ENCODE results near the gene EEF1G.

The EEF1G gene

DNA sequence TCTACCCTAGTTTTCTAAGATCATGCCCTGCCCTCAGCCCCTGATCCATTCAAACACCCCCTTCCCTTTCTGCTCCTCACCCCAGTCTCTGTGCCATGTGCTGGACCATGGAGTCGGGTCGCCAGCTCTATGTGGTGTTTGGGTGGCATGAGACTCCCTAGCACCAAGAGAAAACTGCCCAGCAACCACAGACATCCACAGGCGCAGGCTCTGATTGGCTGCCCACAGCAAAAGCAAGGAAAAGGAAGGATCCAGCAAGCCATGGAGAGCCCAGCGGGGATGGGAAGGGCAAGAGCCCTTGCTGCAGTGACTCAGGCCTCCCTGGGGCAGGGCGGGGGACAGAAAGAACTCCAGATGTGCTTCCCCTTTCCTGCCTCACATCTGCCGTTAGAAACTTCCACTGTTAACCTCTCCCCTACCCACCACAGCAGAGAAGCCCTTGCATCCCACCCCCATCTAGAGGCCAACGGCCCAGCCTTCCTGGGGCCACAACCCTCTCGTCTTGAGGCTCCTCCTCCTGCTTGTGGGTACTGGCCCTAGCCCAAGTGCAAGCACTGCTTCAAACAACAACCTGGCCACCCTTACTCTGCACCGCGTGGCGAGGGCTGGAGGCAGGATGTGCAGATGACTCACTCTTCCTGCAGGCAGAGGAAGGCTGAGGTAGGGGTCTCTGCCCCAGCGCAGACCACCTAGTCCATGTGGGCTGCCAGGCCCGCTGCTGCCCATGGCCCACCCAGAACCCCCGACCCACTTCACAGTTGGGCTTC lies 17.4 kb downstream of the EEF1G start:
- peak overlapping the region; percentile 99 for H3K27ac ChIP-seq (ENCODE audit: low read length)
- peak overlapping the region; percentile 91 for H3K9ac ChIP-seq (ENCODE audit: low read length)
- H2AFZ ChIP-seq (ENCODE audit: low read length): peak overlapping the region; percentile 13; the same call in 1 of the 2 replicates
- no peaks in the 10 kb centered on the region for H3K9me2 ChIP-seq (replicated peaks; ENCODE audit: insufficient read depth, low read length)
- no peaks in the 10 kb centered on the region for H3K27me3 ChIP-seq (replicated peaks; ENCODE audit: insufficient read depth, low read length)
- peaks cover 19% of the 10 kb centered on the region for H3K79me2 ChIP-seq (ENCODE audit: low read length)
- no peaks in the 10 kb centered on the region for H4K20me1 ChIP-seq (ENCODE audit: insufficient read depth, low read length)
- no peaks in the 10 kb centered on the region for H3K36me3 ChIP-seq (replicated peaks; ENCODE audit: insufficient read depth, low read length)
- H3K4me2 ChIP-seq (ENCODE audit: low read depth, low read length): peak overlapping the region; percentile 82
- H3K9me3 ChIP-seq (replicated peaks; ENCODE audit: insufficient read depth, low read length): no peaks in the 10 kb centered on the region
- H3F3A ChIP-seq (ENCODE audit: insufficient read depth, low read length): peaks cover 70% of the 10 kb centered on the region
- peak; percentile 85 for DNase-seq
- H3K4me1 ChIP-seq (ENCODE audit: low read length): peaks cover 81% of the 10 kb centered on the region
- TF ChIP-seq, protein P1, sequence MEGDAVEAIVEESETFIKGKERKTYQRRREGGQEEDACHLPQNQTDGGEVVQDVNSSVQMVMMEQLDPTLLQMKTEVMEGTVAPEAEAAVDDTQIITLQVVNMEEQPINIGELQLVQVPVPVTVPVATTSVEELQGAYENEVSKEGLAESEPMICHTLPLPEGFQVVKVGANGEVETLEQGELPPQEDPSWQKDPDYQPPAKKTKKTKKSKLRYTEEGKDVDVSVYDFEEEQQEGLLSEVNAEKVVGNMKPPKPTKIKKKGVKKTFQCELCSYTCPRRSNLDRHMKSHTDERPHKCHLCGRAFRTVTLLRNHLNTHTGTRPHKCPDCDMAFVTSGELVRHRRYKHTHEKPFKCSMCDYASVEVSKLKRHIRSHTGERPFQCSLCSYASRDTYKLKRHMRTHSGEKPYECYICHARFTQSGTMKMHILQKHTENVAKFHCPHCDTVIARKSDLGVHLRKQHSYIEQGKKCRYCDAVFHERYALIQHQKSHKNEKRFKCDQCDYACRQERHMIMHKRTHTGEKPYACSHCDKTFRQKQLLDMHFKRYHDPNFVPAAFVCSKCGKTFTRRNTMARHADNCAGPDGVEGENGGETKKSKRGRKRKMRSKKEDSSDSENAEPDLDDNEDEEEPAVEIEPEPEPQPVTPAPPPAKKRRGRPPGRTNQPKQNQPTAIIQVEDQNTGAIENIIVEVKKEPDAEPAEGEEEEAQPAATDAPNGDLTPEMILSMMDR (IDR thresholded peaks at IDR 0.05; ENCODE audit: low read length): no peak
- TF ChIP-seq EZH2phosphoT487 (IDR thresholded peaks at IDR 0.05; ENCODE audit: low read length) (no peak), EZH2 (optimal IDR thresholded peaks at IDR 0.05; ENCODE audit: low read depth, low read length) (no peak)
- peak overlapping the region; percentile 29; the same call in 1 of the 2 replicates for H3K4me3 ChIP-seq (ENCODE audit: low read length)

DNA sequence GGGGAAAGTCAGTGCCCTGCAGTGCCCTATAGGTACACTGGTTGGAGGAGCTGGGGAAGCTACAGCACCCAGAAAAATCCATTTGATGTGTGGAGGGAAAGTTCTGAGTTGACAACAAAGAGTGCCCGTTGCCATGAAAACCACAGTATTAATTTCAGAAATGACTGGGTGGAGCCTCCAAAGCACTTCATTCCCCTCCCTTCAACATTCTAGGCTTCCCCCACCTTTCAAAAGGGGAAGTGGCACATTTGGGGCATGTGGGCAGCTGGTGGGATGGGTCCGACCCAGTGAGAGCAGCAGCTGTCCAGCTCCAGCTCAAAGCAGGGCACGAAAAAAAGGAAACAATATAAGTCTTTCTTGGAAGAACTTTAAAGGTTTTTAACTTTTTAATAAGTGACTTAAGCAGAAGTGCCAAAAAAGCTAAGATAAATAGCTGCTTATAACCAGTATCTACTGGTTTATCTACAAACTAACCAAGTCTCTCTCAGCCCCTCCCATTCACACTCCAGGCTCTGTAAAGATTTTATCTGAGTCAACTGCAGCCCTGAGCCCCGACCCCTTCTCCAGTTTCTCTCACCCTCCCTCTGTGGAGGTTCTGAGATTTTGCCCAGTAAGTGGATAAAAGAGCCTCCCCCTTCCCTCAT lies 18.1 kb downstream of the EEF1G start:
- Histone ChIP-seq H3K9me3 (replicated peaks; ENCODE audit: insufficient read depth, low read length) (no peaks in the 10 kb centered on the region), H3K79me2 (ENCODE audit: low read length) (peaks cover 14% of the 10 kb centered on the region), H2AFZ (ENCODE audit: low read length) (no peak overlapping the region), H3K27ac (ENCODE audit: low read length) (peak overlapping the region; percentile 99), H3K27me3 (replicated peaks; ENCODE audit: insufficient read depth, low read length) (no peaks in the 10 kb centered on the region), H4K20me1 (ENCODE audit: insufficient read depth, low read length) (no peaks in the 10 kb centered on the region), H3K4me2 (ENCODE audit: low read depth, low read length) (peak overlapping the region; percentile 82), H3F3A (ENCODE audit: insufficient read depth, low read length) (peaks cover 65% of the 10 kb centered on the region), H3K9ac (ENCODE audit: low read length) (peak overlapping the region; percentile 91), H3K9me2 (replicated peaks; ENCODE audit: insufficient read depth, low read length) (no peaks in the 10 kb centered on the region), H3K4me1 (ENCODE audit: low read length) (peaks cover 82% of the 10 kb centered on the region), H3K4me3 (ENCODE audit: low read length) (peak overlapping the region; percentile 23; the same call in 1 of the 2 replicates), H3K36me3 (replicated peaks; ENCODE audit: insufficient read depth, low read length) (no peaks in the 10 kb centered on the region)
- TF ChIP-seq EZH2phosphoT487 (IDR thresholded peaks at IDR 0.05; ENCODE audit: low read length) (no peak), EZH2 (optimal IDR thresholded peaks at IDR 0.05; ENCODE audit: low read depth, low read length) (no peak)
- TF ChIP-seq, protein P1 (IDR thresholded peaks at IDR 0.05; ENCODE audit: low read length): no peak
- DNase-seq: peak; percentile 72

DNA sequence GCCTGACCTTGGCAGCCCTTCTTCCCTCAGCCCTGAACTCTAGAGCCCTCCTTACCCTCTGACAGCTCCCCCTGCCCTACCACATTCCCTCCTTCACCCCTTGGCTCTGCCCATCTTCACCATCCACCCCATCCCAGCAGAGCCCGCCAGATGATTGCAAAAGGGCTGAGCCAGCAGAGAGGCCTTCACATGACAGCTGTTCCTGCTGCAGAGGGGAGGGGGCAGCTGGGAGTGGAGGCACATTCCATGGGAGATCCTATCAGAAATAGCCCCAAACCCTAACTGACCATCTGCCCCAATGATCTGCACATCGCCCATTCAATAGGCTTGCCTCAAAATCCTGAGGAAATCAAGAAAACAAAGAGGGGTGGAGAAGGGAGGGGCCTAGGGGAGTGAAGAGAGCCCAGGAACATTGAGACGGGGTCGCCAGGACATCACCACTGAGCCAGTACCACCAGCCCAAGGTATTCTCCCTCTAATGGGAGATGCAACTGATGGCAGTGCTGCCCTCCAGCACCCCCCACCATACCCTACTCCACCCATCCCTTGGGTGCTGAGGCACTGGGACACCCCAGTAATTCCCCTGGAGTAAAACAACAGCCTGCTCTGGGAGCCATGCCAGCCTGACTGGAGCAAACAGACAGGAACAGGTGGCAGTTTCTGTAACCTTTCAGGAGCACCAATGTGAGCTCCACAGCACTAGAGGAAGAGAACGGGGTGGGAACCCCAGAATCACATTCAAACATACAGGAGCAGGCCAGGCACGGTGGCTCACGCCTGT lies 19.1 kb downstream of the EEF1G start:
- no peak for DNase-seq
- TF ChIP-seq EZH2 (optimal IDR thresholded peaks at IDR 0.05; ENCODE audit: low read depth, low read length): no peak
- H3K79me2 ChIP-seq (ENCODE audit: low read length): peaks cover 9% of the 10 kb centered on the region
- H3K27me3 ChIP-seq (replicated peaks; ENCODE audit: insufficient read depth, low read length): no peaks in the 10 kb centered on the region
- peaks cover 73% of the 10 kb centered on the region for H3K4me1 ChIP-seq (ENCODE audit: low read length)
- H3K9me2 ChIP-seq (replicated peaks; ENCODE audit: insufficient read depth, low read length): no peaks in the 10 kb centered on the region
- H3K9ac ChIP-seq (ENCODE audit: low read length): peak overlapping the region; percentile 52; the same call in 1 of the 2 replicates
- no peaks in the 10 kb centered on the region for H3K9me3 ChIP-seq (replicated peaks; ENCODE audit: insufficient read depth, low read length)
- no peak overlapping the region for H3K4me3 ChIP-seq (ENCODE audit: low read length)
- H3K36me3 ChIP-seq (replicated peaks; ENCODE audit: insufficient read depth, low read length): no peaks in the 10 kb centered on the region
- H3K4me2 ChIP-seq (ENCODE audit: low read depth, low read length): no peak overlapping the region; the same call in 1 of the 2 replicates
- H4K20me1 ChIP-seq (ENCODE audit: insufficient read depth, low read length): no peaks in the 10 kb centered on the region
- H3F3A ChIP-seq (ENCODE audit: insufficient read depth, low read length): peaks cover 61% of the 10 kb centered on the region
- H3K27ac ChIP-seq (ENCODE audit: low read length): peak overlapping the region; percentile 99; the same call in 1 of the 2 replicates
- no peak overlapping the region for H2AFZ ChIP-seq (ENCODE audit: low read length)
